Measurements from ENCODE around the gene PRXL2C. TPM values are rescaled to one million over a fixed set of nuclear protein-coding genes. Genes with fewer than 3 reads are reported as not detected.

The PRXL2C gene
- total and polyA plus RNA-seq, 2 of the 8 experiments (the other 6 are each of a cell fraction or from before 2014, with no cell fraction given), result 2.8 to 7.3 TPM

GRCh38 chr9:96674906-96675538 is 19.9 kb upstream of the PRXL2C start:
- Histone ChIP-seq H4K8ac (ENCODE audit: extremely low read depth, insufficient read depth, low read length) (no peak overlapping the region), H4K91ac (replicated peaks; ENCODE audit: insufficient read length, low read length) (no peak overlapping the region), H3K36me3 (ENCODE audit: control insufficient read depth in 2 of 4, insufficient read depth in 4 of 4, low read length in 3 of 4) (no peaks in the 10 kb centered on the region), H3K79me1 (ENCODE audit: low read depth, low read length) (no peaks in the 10 kb centered on the region), H3K56ac (replicated peaks; ENCODE audit: insufficient read length, low read depth, low read length) (no peak overlapping the region), H3K9ac (replicated peaks in 1 of 4; ENCODE audit: extremely low read depth in 1 of 4, low read depth in 3 of 4, low read length in 3 of 4) (no peak overlapping the region), H3K23ac (ENCODE audit: insufficient read length) (no peak overlapping the region), H3K18ac (ENCODE audit: extremely low read depth, low read length) (no peak overlapping the region), H3K79me2 (ENCODE audit: control insufficient read depth in 1 of 2, insufficient read depth in 2 of 2, low read length in 2 of 2) (no peaks in the 10 kb centered on the region), H3K27ac (ENCODE audit: low read depth, low read length) (no peak overlapping the region), H3K9me3 (ENCODE audit: insufficient read depth in 2 of 2, low read depth in 1 of 2, low read length in 1 of 2) (peaks cover 0 to 4% of the 10 kb centered on the region in 2 experiments; a peak in 1 of 4 replicates), H3K14ac (ENCODE audit: insufficient read length) (no peak overlapping the region), H2AK5ac (ENCODE audit: low read depth, low read length) (no peak overlapping the region), H4K5ac (ENCODE audit: insufficient read length, low read depth, low read length) (no peak overlapping the region), H3K4me3 (ENCODE audit: extremely low read depth in 1 of 4, insufficient read depth in 2 of 4, low read depth in 3 of 4, low read length in 4 of 4) (no peak overlapping the region), H2BK12ac (ENCODE audit: low read depth, low read length) (no peak overlapping the region), H3K27me3 (replicated peaks in 1 of 4; ENCODE audit: control insufficient read depth in 3 of 4, extremely low read depth in 1 of 4, insufficient read depth in 3 of 4, low read length in 3 of 4) (no peaks in the 10 kb centered on the region), H4K20me1 (replicated peaks in 1 of 2; ENCODE audit: control insufficient read depth in 1 of 2, insufficient read depth in 2 of 2, low read length in 2 of 2) (no peaks in the 10 kb centered on the region), H3K4me2 (ENCODE audit: insufficient read depth in 1 of 2, low read depth in 2 of 2, low read length in 2 of 2) (no peak overlapping the region), H3K23me2 (ENCODE audit: low read depth, low read length) (no peaks in the 10 kb centered on the region), H2BK5ac (ENCODE audit: low read depth, low read length) (no peak overlapping the region), H2BK120ac (replicated peaks; ENCODE audit: low read depth, low read length) (no peak overlapping the region), H2AFZ (ENCODE audit: low read length) (no peak overlapping the region), H2BK20ac (ENCODE audit: low read length) (no peak overlapping the region), H2BK15ac (ENCODE audit: low read length) (no peak overlapping the region), H3K4me1 (replicated peaks in 1 of 4; ENCODE audit: control insufficient read depth in 3 of 4, insufficient read depth in 4 of 4, low read length in 3 of 4) (no peaks in the 10 kb centered on the region), H3K4ac (replicated peaks; ENCODE audit: insufficient read length, low read depth, low read length) (no peak overlapping the region)
- TF ChIP-seq RXRA (IDR thresholded peaks at IDR 0.05; ENCODE audit: insufficient read depth, low read depth, low read length) (no peak), SP4 (IDR thresholded peaks at IDR 0.05; ENCODE audit: low read length) (no peak), JUND (IDR thresholded peaks at IDR 0.05; ENCODE audit: low read length) (no peak), TBP (IDR thresholded peaks at IDR 0.05; ENCODE audit: low read depth, low read length) (no peak), SP1 (IDR thresholded peaks at IDR 0.05; ENCODE audit: low read depth, low read length) (no peak), RNF2 (IDR thresholded peaks at IDR 0.05; ENCODE audit: borderline replicate concordance, low read depth, low read length, missing control alignments, poor library complexity, severe bottlenecking) (no peak), SRF (IDR thresholded peaks at IDR 0.05; ENCODE audit: low read depth, low read length) (no peak), ATF3 (IDR thresholded peaks at IDR 0.05; ENCODE audit: insufficient read depth, low read depth, low read length) (no peak), KDM5A (IDR thresholded peaks at IDR 0.05; ENCODE audit: low read length) (no peak), BRCA1 (IDR thresholded peaks at IDR 0.05; ENCODE audit: low read depth, low read length) (no peak), POLR2AphosphoS5 (IDR thresholded peaks at IDR 0.05; ENCODE audit: low read depth, low read length) (no peak), CREB1 (IDR thresholded peaks at IDR 0.05) (no peak)
- DNase-seq (ENCODE audit: low read depth in 1 of 2, low spot score in 2 of 2) (no peak), FAIRE-seq (no peak)
- ChIA-PET CTCF (ENCODE audit: partially characterized antibody) (interaction anchor here (1.2 to 2.3 kb wide), 3 partner anchors 8 to 19 kb away, joined by 3 to 7 read pairs (median 3); no protein-coding TSS in a partner anchor), POLR2A (ENCODE audit: partially characterized antibody) (no interaction called here)
